Activated CD4-positive, alpha-beta T cell treated with anti-CD3 and anti-CD28 coated beads for 48 hours (primary cell): ENCODE data around the gene CLSTN2.

Source experiments
- DNase-seq: peaks from one replicate; pipeline ENCODE4 v3.0.0-alpha.2; 2020

The CLSTN2 gene

DNA sequence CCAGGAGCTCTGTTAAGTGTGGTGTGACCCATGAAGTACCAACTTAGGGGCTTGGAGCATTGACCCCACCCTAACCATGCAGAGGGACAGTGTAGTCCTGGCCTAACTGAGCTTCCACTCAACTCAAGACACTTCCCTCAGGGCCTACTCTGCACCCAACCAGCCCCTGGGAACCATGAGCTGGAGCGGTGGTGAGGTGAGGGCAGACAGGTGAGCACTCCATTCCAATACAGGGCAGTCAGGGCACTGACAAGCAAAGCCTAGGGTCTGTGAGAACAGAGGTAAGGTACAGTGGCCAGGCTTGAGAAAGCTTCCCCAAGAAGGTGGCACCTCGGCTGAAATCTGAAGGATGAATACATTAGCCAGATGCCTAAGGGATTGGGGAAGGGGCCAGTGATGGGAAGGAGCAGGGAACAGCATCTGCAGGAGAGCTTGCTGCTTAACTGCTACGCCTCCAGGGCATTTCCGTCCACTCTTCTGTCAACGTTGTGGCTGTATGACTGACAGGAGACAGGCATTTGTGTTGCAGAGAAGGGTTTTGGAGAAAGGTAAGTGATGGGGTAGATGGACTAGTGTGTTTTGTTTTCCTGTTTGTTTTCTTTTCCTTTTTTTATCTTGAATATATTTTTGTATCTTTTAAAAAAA lies 499.4 kb downstream of the CLSTN2 start:
- no peak for DNase-seq

DNA sequence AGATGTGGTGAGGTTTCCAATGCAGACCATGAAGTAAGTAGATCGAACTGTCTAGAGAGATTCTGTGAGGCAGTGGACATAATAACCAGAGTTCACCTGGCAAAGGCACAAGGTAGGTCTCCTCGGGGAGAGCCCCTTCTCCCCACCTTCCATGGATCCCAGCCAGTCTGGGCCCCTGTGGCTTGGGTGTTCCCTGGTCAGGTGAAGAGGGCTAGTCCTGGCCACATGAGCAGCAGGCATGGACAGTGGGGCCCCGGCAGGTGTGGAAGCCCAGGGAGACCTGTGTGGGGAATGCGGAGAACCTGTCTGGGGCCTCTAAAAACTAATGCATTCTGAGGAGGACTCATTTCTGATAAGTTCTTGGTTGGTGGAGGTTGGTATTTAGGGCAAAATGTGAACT lies 501.4 kb downstream of the CLSTN2 start:
- no peak for DNase-seq

- DNase-seq = no peak
Measured at GRCh38 chr3:140438736-140439470, 503.9 kb downstream of the CLSTN2 start.

- no peak for DNase-seq
Measured at GRCh38 chr3:140439527-140439926, 504.5 kb downstream of the CLSTN2 start.

DNA sequence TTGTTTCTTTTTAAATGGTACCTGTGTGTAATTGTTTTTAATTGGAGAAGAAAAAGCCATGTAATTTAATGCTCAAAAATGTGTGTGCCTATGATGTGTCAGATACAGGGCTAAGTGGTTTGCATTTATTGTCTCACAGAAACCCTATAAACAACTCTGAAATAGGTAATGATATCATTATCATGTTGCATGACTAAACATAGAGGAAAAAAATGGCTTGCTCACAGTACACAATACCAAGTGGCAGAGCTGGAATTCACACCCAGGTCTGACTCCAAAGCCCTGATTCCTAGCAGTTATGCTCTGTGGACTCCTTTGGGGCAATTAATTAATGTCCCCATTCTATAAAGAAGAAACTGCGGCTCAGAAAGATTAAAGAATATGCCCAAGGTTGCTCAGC lies 505.5 kb downstream of the CLSTN2 start:
- no peak for DNase-seq

DNA sequence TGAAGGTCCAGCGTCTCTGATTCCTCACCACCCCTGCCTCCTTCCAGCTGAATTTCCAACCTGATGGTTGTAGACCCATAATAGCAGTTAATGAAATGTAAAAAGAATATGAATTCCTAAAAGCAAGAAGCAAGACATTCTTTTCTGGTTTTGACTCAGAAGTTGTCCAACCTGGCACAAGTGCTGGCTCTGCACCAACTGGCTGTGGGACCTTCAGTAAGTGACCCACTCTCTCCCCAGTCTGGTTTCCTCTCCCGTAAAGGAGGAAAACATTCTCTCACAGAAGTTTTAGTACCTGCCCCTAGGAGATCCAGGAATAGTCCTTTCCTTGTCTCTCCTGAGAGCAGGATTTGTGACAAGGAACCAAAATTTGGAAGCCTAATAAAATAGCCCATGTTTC lies 506.0 kb downstream of the CLSTN2 start:
- no peak for DNase-seq

GRCh38 chr3:140442621-140443020 lies 507.6 kb downstream of the CLSTN2 start:
- DNase-seq = no peak

GRCh38 chr3:140443073-140443472 lies 508.1 kb downstream of the CLSTN2 start:
- DNase-seq = no peak

GRCh38 chr3:140443806-140444205 lies 508.8 kb downstream of the CLSTN2 start:
- DNase-seq = no peak

GRCh38 chr3:140446734-140447133 lies 511.7 kb downstream of the CLSTN2 start:
- DNase-seq = no peak

DNA sequence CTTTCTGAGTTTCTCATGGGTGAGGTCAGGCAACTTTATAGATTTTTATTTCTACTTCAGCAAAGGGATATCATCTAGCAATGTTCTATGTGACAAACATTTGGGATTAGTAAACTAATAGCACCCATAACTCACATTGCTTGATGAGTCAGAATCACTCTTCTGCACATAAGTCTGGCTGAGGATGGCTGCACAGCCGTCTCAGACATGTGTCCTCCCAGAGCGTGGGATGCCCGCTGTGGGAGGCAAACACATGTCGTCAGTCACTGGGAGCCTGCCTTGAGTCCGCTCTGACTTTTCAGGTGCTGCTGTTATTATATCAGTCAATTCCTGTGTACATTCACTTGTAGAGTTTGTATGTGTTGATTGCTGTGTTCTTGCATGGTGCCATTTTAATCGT lies 512.2 kb downstream of the CLSTN2 start:
- no peak for DNase-seq

- DNase-seq = no peak
Measured at GRCh38 chr3:140448001-140448400, 513.0 kb downstream of the CLSTN2 start.

GRCh38 chr3:140449413-140450256 lies 514.6 kb downstream of the CLSTN2 start:
- DNase-seq = no peak

- DNase-seq = no peak
Measured at GRCh38 chr3:140453750-140454149, 518.8 kb downstream of the CLSTN2 start.

GRCh38 chr3:140455521-140456214 lies 520.7 kb downstream of the CLSTN2 start:
- no peak for DNase-seq

DNA sequence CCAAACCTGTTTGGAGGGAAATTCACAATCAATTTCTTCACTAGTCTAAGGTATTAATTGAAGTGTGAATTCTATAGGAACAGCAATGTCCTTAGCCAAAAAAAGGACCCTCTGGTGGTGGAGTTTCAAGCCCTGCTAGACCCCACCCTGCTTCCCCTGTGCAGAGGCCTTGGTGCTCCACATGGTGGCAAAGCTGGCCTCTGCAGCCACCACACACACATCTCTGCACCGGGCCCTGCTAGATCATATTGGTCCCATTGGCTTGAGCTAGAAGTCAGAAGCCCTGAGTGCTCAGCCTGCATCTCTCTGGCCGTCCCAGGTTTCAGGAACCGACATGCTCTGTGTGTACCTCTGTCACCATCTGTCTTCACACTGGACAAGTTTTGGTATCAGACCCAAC lies 522.0 kb downstream of the CLSTN2 start:
- DNase-seq = no peak

DNA sequence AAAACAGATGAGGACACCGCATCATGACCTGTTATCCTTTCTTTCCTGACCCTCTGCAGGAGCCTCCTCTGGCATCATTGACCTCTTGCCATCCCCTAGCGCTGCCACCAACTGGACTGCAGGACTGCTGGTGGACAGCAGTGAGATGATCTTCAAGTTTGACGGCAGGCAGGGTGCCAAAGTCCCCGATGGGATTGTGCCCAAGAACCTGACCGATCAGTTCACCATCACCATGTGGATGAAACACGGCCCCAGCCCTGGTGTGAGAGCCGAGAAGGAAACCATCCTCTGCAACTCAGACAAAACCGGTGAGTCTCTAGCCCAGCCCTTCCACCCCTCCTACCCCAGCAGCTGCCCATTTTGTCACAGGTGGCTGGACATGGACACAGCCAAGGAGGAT lies 524.5 kb downstream of the CLSTN2 start:
- no peak for DNase-seq

- DNase-seq = no peak
Measured at GRCh38 chr3:140461250-140461649, 526.3 kb downstream of the CLSTN2 start.

- no peak for DNase-seq
Measured at GRCh38 chr3:140463355-140463754, 528.4 kb downstream of the CLSTN2 start.

- no peak for DNase-seq
Measured at GRCh38 chr3:140465988-140466387, 531.0 kb downstream of the CLSTN2 start.

- no peak for DNase-seq
Measured at GRCh38 chr3:140466535-140466934, 531.5 kb downstream of the CLSTN2 start.

- peak; percentile 38 for DNase-seq
Measured at GRCh38 chr3:140467104-140467577, 532.2 kb downstream of the CLSTN2 start.

DNA sequence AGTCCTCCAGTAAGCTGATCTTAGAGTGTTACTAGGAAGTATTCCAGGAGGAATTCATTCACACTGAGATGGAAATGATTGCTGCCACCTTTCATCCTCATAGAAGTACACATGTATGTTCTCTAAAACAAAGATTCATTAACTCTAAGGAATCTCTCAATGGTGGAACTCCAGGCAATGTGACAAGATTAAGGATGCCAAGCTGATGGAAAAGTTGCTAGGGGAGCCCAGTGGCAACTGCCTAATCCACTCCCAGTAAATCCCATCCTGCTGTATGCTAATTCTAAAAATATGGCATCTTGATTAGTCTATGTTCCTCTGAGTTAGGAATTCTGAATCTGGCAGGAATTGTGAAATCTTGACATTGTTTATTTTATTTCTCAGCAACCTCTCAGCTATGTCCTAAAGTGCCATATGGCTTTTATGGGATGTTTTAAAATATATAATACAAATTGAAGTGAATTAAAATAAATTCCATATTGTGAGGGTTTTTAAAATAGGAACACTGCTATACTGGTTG lies 532.9 kb downstream of the CLSTN2 start:
- DNase-seq = no peak
